Measurements from ENCODE around the gene C2CD3.

- TF ChIP-seq, protein P1, sequence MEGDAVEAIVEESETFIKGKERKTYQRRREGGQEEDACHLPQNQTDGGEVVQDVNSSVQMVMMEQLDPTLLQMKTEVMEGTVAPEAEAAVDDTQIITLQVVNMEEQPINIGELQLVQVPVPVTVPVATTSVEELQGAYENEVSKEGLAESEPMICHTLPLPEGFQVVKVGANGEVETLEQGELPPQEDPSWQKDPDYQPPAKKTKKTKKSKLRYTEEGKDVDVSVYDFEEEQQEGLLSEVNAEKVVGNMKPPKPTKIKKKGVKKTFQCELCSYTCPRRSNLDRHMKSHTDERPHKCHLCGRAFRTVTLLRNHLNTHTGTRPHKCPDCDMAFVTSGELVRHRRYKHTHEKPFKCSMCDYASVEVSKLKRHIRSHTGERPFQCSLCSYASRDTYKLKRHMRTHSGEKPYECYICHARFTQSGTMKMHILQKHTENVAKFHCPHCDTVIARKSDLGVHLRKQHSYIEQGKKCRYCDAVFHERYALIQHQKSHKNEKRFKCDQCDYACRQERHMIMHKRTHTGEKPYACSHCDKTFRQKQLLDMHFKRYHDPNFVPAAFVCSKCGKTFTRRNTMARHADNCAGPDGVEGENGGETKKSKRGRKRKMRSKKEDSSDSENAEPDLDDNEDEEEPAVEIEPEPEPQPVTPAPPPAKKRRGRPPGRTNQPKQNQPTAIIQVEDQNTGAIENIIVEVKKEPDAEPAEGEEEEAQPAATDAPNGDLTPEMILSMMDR (IDR thresholded peaks at IDR 0.05): no peak
- TF ChIP-seq MYBL2 (CRISPR knock-in tag; IDR thresholded peaks at IDR 0.05): no peak
These were observed 161.6 kb downstream of the C2CD3 start for GRCh38 chr11:74009230-74009547.

Data from WTC11 (cell line).